Measurements from ENCODE around the gene SOS1. TPM values are rescaled to one million over a fixed set of nuclear protein-coding genes. Genes with fewer than 3 reads are reported as not detected.
A peak's percentile ranks its signal among the peaks of the same experiment; 100 is the strongest.

Gene SOS1
- total and polyA plus RNA-seq, 2 of the 13 experiments (the other 11 are each of a cell fraction or from before 2014, with no cell fraction given): 20.8 to 60.4 TPM

DNA sequence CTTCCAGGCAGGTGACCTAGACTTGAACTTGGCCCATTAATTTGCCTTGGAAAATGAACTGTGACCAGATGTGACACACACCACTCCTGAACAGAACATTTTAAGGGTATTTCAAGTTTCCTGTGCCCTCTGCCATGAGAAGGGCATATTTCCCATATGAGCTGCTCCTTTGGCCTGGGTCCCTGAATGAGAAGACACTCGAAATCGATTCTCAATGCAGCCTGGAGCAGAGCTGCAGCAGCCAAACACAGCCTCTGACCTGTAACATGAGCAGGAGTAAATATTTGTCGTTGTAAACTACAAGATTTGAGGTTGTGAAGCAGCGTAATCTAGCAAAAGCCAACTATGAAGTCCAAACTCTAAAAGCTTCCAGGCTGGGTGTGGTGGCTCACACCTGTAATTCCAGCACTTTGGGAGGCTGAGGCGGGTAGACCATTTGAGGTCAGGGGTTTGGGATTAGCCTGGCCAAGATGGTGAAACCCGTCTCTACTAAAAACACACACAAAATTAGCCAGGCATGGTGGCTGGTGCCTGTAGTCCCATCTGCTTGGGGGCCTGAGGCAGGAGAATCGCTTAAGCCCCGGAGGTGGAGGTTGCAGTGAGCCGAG is 30.1 kb upstream of the SOS1 start (continued):
- TF ChIP-seq ZBTB7B (CRISPR knock-in tag; IDR thresholded peaks at IDR 0.05) (no peak), HNF4A (CRISPR knock-in tag; IDR thresholded peaks at IDR 0.05) (peak; percentile 88), SKI (IDR thresholded peaks at IDR 0.05; ENCODE audit: partially characterized antibody) (peak; percentile 97), TOPORS (CRISPR knock-in tag; IDR thresholded peaks at IDR 0.05) (peak; percentile 65; the same call in 1 of the 2 replicates), ZNF713 (CRISPR knock-in tag; IDR thresholded peaks at IDR 0.05) (no peak), ESRRA (CRISPR knock-in tag; IDR thresholded peaks at IDR 0.05; ENCODE audit: low read depth) (peak; percentile 76; the same call in 1 of the 2 replicates), NR2F2 (IDR thresholded peaks at IDR 0.05; ENCODE audit: borderline replicate concordance, low read depth) (peak; percentile 94), ZNF703 (CRISPR knock-in tag; IDR thresholded peaks at IDR 0.05; ENCODE audit: borderline replicate concordance) (peak; percentile 82; the same call in 1 of the 2 replicates), PHF21A (CRISPR knock-in tag; IDR thresholded peaks at IDR 0.05) (peak; percentile 53; the same call in 1 of the 2 replicates), PPARG (CRISPR knock-in tag; conservative IDR thresholded peaks at IDR 0.05) (peak; percentile 81), GABPA (IDR thresholded peaks at IDR 0.05; ENCODE audit: low read depth, low read length) (no peak), GABPA (CRISPR knock-in tag; IDR thresholded peaks at IDR 0.05; ENCODE audit: low read depth) (peak; percentile 44; the same call in 1 of the 2 replicates), ZNF563 (CRISPR knock-in tag; IDR thresholded peaks at IDR 0.05) (peak; percentile 49; the same call in 1 of the 2 replicates), NCOA1 (CRISPR knock-in tag; IDR thresholded peaks at IDR 0.05) (peak; percentile 73; the same call in 1 of the 2 replicates), SYNCRIP (IDR thresholded peaks at IDR 0.05; ENCODE audit: insufficient read depth, low read depth, low read length) (no peak), HNF4G (IDR thresholded peaks at IDR 0.05; ENCODE audit: borderline replicate concordance, low read depth, low read length) (peak; percentile 40), HNF4G (CRISPR knock-in tag; IDR thresholded peaks at IDR 0.05; ENCODE audit: borderline replicate concordance, low read depth) (peak; percentile 86), THAP11 (CRISPR knock-in tag; IDR thresholded peaks at IDR 0.05) (peak; percentile 75), MED8 (CRISPR knock-in tag; IDR thresholded peaks at IDR 0.05; ENCODE audit: insufficient replicate concordance) (no peak)
- TF ChIP-seq, protein P1, sequence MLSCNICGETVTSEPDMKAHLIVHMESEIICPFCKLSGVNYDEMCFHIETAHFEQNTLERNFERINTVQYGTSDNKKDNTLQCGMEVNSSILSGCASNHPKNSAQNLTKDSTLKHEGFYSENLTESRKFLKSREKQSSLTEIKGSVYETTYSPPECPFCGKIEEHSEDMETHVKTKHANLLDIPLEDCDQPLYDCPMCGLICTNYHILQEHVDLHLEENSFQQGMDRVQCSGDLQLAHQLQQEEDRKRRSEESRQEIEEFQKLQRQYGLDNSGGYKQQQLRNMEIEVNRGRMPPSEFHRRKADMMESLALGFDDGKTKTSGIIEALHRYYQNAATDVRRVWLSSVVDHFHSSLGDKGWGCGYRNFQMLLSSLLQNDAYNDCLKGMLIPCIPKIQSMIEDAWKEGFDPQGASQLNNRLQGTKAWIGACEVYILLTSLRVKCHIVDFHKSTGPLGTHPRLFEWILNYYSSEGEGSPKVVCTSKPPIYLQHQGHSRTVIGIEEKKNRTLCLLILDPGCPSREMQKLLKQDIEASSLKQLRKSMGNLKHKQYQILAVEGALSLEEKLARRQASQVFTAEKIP (CRISPR knock-in tag; IDR thresholded peaks at IDR 0.05; ENCODE audit: borderline replicate concordance): no peak
- TF ChIP-seq, protein P2, sequence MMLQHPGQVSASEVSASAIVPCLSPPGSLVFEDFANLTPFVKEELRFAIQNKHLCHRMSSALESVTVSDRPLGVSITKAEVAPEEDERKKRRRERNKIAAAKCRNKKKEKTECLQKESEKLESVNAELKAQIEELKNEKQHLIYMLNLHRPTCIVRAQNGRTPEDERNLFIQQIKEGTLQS (CRISPR knock-in tag; IDR thresholded peaks at IDR 0.05): no peak
- TF ChIP-seq, protein P3, sequence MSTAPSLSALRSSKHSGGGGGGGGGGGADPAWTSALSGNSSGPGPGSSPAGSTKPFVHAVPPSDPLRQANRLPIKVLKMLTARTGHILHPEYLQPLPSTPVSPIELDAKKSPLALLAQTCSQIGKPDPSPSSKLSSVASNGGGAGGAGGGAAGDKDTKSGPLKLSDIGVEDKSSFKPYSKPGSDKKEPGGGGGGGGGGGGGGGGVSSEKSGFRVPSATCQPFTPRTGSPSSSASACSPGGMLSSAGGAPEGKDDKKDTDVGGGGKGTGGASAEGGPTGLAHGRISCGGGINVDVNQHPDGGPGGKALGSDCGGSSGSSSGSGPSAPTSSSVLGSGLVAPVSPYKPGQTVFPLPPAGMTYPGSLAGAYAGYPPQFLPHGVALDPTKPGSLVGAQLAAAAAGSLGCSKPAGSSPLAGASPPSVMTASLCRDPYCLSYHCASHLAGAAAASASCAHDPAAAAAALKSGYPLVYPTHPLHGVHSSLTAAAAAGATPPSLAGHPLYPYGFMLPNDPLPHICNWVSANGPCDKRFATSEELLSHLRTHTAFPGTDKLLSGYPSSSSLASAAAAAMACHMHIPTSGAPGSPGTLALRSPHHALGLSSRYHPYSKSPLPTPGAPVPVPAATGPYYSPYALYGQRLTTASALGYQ (CRISPR knock-in tag; IDR thresholded peaks at IDR 0.05): peak; percentile 87
- TF ChIP-seq, protein P4, sequence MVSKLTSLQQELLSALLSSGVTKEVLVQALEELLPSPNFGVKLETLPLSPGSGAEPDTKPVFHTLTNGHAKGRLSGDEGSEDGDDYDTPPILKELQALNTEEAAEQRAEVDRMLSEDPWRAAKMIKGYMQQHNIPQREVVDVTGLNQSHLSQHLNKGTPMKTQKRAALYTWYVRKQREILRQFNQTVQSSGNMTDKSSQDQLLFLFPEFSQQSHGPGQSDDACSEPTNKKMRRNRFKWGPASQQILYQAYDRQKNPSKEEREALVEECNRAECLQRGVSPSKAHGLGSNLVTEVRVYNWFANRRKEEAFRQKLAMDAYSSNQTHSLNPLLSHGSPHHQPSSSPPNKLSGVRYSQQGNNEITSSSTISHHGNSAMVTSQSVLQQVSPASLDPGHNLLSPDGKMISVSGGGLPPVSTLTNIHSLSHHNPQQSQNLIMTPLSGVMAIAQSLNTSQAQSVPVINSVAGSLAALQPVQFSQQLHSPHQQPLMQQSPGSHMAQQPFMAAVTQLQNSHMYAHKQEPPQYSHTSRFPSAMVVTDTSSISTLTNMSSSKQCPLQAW (CRISPR knock-in tag; IDR thresholded peaks at IDR 0.05): peak; percentile 87
- TF ChIP-seq, protein P5, sequence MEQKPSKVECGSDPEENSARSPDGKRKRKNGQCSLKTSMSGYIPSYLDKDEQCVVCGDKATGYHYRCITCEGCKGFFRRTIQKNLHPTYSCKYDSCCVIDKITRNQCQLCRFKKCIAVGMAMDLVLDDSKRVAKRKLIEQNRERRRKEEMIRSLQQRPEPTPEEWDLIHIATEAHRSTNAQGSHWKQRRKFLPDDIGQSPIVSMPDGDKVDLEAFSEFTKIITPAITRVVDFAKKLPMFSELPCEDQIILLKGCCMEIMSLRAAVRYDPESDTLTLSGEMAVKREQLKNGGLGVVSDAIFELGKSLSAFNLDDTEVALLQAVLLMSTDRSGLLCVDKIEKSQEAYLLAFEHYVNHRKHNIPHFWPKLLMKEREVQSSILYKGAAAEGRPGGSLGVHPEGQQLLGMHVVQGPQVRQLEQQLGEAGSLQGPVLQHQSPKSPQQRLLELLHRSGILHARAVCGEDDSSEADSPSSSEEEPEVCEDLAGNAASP (CRISPR knock-in tag; IDR thresholded peaks at IDR 0.05; ENCODE audit: borderline replicate concordance): peak; percentile 79; the same call in 1 of the 2 replicates

All from HepG2 (cell line).